ENCODE data around the gene GCDH. TPM values are rescaled to one million over a fixed set of nuclear protein-coding genes. Genes with fewer than 3 reads are reported as not detected.
A peak's percentile ranks its signal among the peaks of the same experiment; 100 is the strongest.

The GCDH gene
- total RNA-seq, 2 donors from 2014 or later: 41.5 to 77.2 TPM

DNA sequence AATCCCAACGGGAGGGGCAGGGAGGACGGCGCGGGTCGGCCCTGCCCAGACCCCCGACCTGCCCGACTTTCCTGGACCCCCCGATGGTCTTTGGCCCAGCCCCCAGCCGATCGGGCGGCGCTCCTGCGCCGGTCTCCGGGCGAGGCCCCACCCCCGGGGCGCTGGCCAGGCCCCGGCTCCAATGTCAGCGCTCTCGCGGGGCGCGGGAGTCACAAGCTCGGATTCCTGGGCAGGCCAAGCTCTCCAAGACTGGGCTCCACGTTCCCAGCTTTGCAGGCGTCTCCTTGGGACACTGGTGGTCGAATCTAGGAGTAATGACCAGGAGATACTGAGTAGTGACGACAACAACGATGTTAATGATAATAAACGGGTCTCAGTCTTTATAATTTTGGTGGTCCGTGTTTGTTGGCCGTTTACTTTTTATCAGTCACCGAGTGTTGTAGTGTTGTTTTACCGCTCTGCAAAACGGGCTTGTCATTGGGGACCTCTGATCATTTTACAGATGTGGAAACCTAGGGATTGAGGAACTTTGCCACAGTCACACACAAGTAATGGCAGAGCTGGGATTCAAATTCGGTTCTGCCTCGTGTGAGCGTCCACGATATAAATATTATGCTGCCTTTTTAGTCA, 55.2 kb downstream of the GCDH start:
- H3K27me3 Mint-ChIP-seq: no peaks in the 10 kb centered on the region
- DNase-seq (ENCODE audit: low spot score) (peak; percentile 74), ATAC-seq (peak; percentile 76 to 81)
- peak overlapping the region; percentile 93 for H3K4me3 Mint-ChIP-seq
- peak overlapping the region; percentile 91 to 95 for H3K27ac Mint-ChIP-seq
- no peaks in the 10 kb centered on the region for H3K9me3 Mint-ChIP-seq
- peaks cover 41 to 44% of the 10 kb centered on the region in 2 donors for H3K4me1 Mint-ChIP-seq (ENCODE audit: low read depth in 2 of 2)
- peaks cover 36% of the 10 kb centered on the region for H3K36me3 Mint-ChIP-seq

DNA sequence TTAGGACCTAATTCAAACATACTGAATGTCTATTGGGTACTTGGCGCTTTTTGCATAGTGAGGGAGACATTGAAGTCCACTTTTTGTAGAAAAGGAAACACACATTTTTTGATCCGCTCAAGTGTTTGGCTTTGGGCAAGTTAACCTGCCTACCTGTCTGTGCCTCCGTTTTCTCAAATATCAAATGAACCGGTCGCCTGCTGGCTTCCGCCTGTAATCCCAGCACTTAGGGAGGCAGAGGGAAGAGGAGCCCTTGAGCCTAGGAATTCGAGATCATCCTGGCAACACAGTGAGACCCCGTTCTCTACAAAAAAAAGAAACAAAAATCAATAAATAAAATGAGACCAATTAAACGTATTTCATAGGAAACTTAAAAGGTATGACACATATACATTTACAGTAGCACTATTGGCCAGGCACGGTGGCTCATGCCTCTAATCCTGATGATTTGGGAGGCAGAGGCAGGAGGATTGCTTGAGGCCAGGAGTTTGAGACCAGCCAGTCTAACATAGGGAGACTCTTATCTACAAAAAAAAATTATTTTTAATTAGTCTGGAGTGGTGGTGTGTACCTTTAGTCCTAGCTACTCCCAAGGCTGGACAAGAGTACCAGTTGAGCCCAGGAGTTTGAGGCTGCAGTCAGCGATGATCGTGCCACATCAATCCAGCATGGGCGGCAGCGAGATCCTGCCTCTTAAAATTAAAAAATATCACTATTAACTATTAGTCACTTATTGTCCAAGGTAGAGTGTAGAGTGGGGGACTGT, 56.0 kb downstream of the GCDH start:
- Mint-ChIP-seq H3K27ac (peak overlapping the region; percentile 91 to 95), H3K9me3 (no peaks in the 10 kb centered on the region), H3K4me3 (peak overlapping the region; percentile 93), H3K4me1 (ENCODE audit: low read depth in 2 of 2) (peaks cover 43 to 44% of the 10 kb centered on the region in 2 donors), H3K27me3 (no peaks in the 10 kb centered on the region), H3K36me3 (peaks cover 36% of the 10 kb centered on the region)
- ATAC-seq (no peak), DNase-seq (ENCODE audit: low spot score) (no peak)

DNA sequence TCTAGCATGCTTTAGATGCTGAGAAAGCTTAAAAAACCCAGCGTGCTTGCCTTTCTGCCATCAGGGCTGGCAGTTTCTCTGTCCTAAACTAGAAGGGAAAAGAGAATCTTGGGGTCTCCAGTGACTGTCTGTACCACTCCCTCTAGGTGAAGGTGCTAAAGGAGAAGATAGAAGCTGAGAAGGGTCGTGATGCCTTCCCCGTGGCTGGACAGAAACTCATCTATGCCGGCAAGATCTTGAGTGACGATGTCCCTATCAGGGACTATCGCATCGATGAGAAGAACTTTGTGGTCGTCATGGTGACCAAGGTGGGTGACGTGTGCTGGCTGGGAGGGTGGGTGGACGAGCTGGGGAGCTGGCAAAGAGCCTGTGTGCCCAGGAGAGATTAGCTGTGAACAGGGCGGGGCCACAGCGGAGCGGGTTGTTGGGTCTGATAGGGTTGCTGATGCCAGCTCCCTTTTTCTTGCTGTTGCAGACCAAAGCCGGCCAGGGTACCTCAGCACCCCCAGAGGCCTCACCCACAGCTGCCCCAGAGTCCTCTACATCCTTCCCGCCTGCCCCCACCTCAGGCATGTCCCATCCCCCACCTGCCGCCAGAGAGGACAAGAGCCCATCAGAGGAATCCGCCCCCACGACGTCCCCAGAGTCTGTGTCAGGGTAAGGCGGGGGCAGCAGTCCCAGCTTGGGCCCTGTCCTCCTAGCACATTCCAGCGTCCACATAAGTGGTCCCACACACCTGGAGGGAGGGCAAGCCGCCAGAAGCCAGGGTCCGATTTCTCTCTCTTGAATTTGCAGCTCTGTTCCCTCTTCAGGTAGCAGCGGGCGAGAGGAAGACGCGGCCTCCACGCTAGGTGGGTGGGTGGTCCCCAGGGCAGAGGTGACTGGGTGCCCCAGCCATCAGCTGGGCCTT, 57.0 kb downstream of the GCDH start:
- no peak overlapping the region for H3K4me3 Mint-ChIP-seq
- ATAC-seq (no peak), DNase-seq (ENCODE audit: low spot score) (no peak)
- H3K9me3 Mint-ChIP-seq: no peaks in the 10 kb centered on the region
- peaks cover 38 to 41% of the 10 kb centered on the region in 2 donors for H3K4me1 Mint-ChIP-seq (ENCODE audit: low read depth in 2 of 2)
- H3K27ac Mint-ChIP-seq: peak overlapping the region in 1 of 2 donors; percentile 61
- no peaks in the 10 kb centered on the region for H3K27me3 Mint-ChIP-seq
- H3K36me3 Mint-ChIP-seq: peaks cover 29% of the 10 kb centered on the region

DNA sequence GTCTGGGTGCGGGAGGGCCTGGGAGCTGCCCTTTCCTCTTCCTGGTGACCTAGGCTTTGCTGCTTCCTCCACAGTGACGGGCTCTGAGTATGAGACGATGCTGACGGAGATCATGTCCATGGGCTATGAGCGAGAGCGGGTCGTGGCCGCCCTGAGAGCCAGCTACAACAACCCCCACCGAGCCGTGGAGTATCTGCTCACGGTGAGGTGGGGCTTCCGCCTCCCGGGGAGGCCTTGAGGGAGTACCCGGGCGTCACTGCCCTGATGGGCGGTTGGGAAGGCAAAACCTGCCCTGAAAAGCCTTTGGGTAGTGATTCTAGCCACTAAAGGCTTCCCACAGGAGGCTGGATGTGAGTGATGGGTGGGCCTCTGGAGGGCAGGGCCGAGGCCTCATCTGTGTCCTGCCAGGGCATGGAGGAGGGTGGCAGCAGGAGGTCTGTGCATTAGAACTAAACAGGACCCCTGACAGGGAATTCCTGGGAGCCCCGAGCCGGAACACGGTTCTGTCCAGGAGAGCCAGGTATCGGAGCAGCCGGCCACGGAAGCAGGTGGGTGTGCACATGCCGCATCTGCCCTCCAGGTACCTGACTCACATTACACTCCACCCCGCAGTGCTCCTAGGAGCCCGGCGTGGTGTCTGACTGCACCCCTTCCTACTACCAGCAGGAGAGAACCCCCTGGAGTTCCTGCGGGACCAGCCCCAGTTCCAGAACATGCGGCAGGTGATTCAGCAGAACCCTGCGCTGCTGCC, 57.8 kb downstream of the GCDH start:
- peaks cover 34 to 35% of the 10 kb centered on the region in 2 donors for H3K4me1 Mint-ChIP-seq (ENCODE audit: low read depth in 2 of 2)
- ATAC-seq (no peak), DNase-seq (ENCODE audit: low spot score) (no peak)
- H3K27ac Mint-ChIP-seq: peak overlapping the region in 1 of 2 donors; percentile 61
- H3K9me3 Mint-ChIP-seq: no peaks in the 10 kb centered on the region
- H3K27me3 Mint-ChIP-seq: no peaks in the 10 kb centered on the region
- peaks cover 22% of the 10 kb centered on the region for H3K36me3 Mint-ChIP-seq
- no peak overlapping the region for H3K4me3 Mint-ChIP-seq

Other genes starting within 250 kb of the GCDH start
- gene MAN2B1, start 224.4 kb upstream of the GCDH start, total RNA-seq: 100 to 1,000 TPM; 135 to 199 TPM
- 10 to 100 TPM; 18.6 to 25.1 TPM for gene WDR83, start 224.4 kb upstream of the GCDH start, total RNA-seq
- gene DHPS, start 209.3 kb upstream of the GCDH start, total RNA-seq: 100 to 1,000 TPM; 127 to 148 TPM
- not detected for gene GNG14, start 203.2 kb upstream of the GCDH start, total RNA-seq
- gene FBXW9, start 194.5 kb upstream of the GCDH start, total RNA-seq: 10 to 100 TPM in 1 of 2 donors, 1 to 10 TPM in 1; 5.6 to 15.4 TPM
- gene TNPO2, start 167.2 kb upstream of the GCDH start, total RNA-seq: 100 to 1,000 TPM in 1 of 2 donors, 10 to 100 TPM in 1; 76.9 to 229 TPM
- 100 to 1,000 TPM; 154 to 196 TPM for gene TRIR, start 156.5 kb upstream of the GCDH start, total RNA-seq
- gene GET3, start 153.7 kb upstream of the GCDH start, total RNA-seq: 10 to 100 TPM; 48.9 to 70.8 TPM
- gene BEST2, start 139.4 kb upstream of the GCDH start, total RNA-seq: not detected
- gene HOOK2, start 115.6 kb upstream of the GCDH start, total RNA-seq: 10 to 100 TPM; 19.5 to 20.7 TPM
- gene JUNB, start 99.7 kb upstream of the GCDH start, total RNA-seq: 100 to 1,000 TPM; 252 to 329 TPM
- gene PRDX2, start 89.4 kb upstream of the GCDH start, total RNA-seq: 100 to 1,000 TPM; 150 to 226 TPM
- 10 to 100 TPM in 1 of 2 donors, 1 to 10 TPM in 1; 8.7 to 19.5 TPM for gene THSD8, start 89.1 kb upstream of the GCDH start, total RNA-seq
- gene RNASEH2A, start 84.6 kb upstream of the GCDH start, total RNA-seq: 10 to 100 TPM; 20.8 to 63.5 TPM
- not detected for gene RTBDN, start 56.6 kb upstream of the GCDH start, total RNA-seq
- gene MAST1, start 52.6 kb upstream of the GCDH start, total RNA-seq: under 1 TPM in 1 of 2 donors, not detected in 1; 0.31 TPM
- 10 to 100 TPM; 30.3 to 32.7 TPM for gene DNASE2, start 9.7 kb upstream of the GCDH start, total RNA-seq
- under 1 TPM; 0.52 to 0.89 TPM for gene KLF1, start 4.0 kb upstream of the GCDH start, total RNA-seq
- 1 to 10 TPM in 1 of 2 donors, under 1 TPM in 1; 0.78 to 1.1 TPM for gene SYCE2, start 28.1 kb downstream of the GCDH start, total RNA-seq
- 100 to 1,000 TPM; 130 to 196 TPM for gene FARSA, start 42.6 kb downstream of the GCDH start, total RNA-seq
- 1,000 to 10,000 TPM; 1,328 to 1,513 TPM for gene CALR, start 47.4 kb downstream of the GCDH start, total RNA-seq
- gene RAD23A, start 54.7 kb downstream of the GCDH start, total RNA-seq: 100 to 1,000 TPM; 112 to 148 TPM
- gene GADD45GIP1, start 66.1 kb downstream of the GCDH start, total RNA-seq: 10 to 100 TPM; 15.9 to 32.3 TPM
- not detected for gene DAND5, start 78.4 kb downstream of the GCDH start, total RNA-seq
- under 1 TPM; 0.31 to 0.89 TPM for gene NFIX, start 104.3 kb downstream of the GCDH start, total RNA-seq
- 1 to 10 TPM in 1 of 2 donors, under 1 TPM in 1; 0.86 to 1.4 TPM for gene LYL1, start 211.7 kb downstream of the GCDH start, total RNA-seq
- 100 to 1,000 TPM in 1 of 2 donors, 10 to 100 TPM in 1; 54.6 to 120 TPM for gene TRMT1, start 225.6 kb downstream of the GCDH start, total RNA-seq
- 100 to 1,000 TPM; 129 to 138 TPM for gene NACC1, start 227.1 kb downstream of the GCDH start, total RNA-seq

Measured in natural killer cell treated with Interleukin-12 subunit alpha and Interleukin-12 subunit beta and Interleukin-15 and Interleukin-18, amount 100 ng/mL, for 72 hours (primary cell).